Cardiac septum (tissue), 1 donor: Measurements from ENCODE around the gene CNTD1. TPM values are rescaled to one million over a fixed set of nuclear protein-coding genes. Genes with fewer than 3 reads are reported as not detected.
"Not testable (repeated sequence)": the region's sequence is repeated elsewhere in the genome, so short reads cannot be mapped to it uniquely, and the experiment has no call there.

Source experiments
- DNase-seq: peaks from one replicate; pipeline ENCODE4 v3.0.0-alpha.2; 2020; ENCODE audit warnings: low spot score
- intact Hi-C: fragments of 100-400 bp; cut with DNase I; formaldehyde crosslinking; loops from one replicate; pipeline ENCODE4 v1.14.0; 2022
- total RNA-seq: library from RNA; stranded (reverse); fragmentation: NEBNext Ultra II Directional; extraction: Animal tissue kit (Norgen Biotek cat#: 25700); gene quantifications from one replicate; pipeline ENCODE4 v1.2.1, GENCODE V29; 2021
- donor health status: DM: no; HTN: no; CAD: no.

CNTD1 gene
- total RNA-seq, 1 donor from 2014 or later: not detected

- no peak for DNase-seq
- intact Hi-C loops: no loop called here
Observed at GRCh38 chr17:42841975-42842685, 43.5 kb downstream of the CNTD1 start.

- no peak for DNase-seq
- intact Hi-C loops: loop anchor here (1.0 kb wide), 1 partner anchor 94 kb away; no protein-coding TSS in a partner anchor
Observed at GRCh38 chr17:42843358-42843934, 44.8 kb downstream of the CNTD1 start.

- intact Hi-C loops: no loop called here
- DNase-seq: no peak
Observed at GRCh38 chr17:42844271-42844670, 45.6 kb downstream of the CNTD1 start, which contains the start of gene AOC2. Gene AOC2, plus strand, starts transcription at chr17:42844580. Its CDS starts 47 bp downstream, at chr17:42844627.

GRCh38 chr17:42844761-42845555 is 46.3 kb downstream of the CNTD1 start:
- no peak for DNase-seq
- intact Hi-C loops: loop anchor here (5.0 kb wide), 1 partner anchor 82 kb away; no protein-coding TSS in a partner anchor

GRCh38 chr17:42845556-42845917 is 46.9 kb downstream of the CNTD1 start:
- intact Hi-C loops: loop anchor here (5.0 kb wide), 1 partner anchor 82 kb away; no protein-coding TSS in a partner anchor
- no peak for DNase-seq

GRCh38 chr17:42845918-42846593 is 47.4 kb downstream of the CNTD1 start:
- intact Hi-C loops: loop anchor here (5.0 kb wide), 1 partner anchor 81 kb away; no protein-coding TSS in a partner anchor
- no peak for DNase-seq

GRCh38 chr17:42846594-42847280 is 48.1 kb downstream of the CNTD1 start:
- intact Hi-C loops: loop anchor here (5.0 kb wide), 1 partner anchor 81 kb away; no protein-coding TSS in a partner anchor
- DNase-seq: no peak

GRCh38 chr17:42848093-42848492 is 49.4 kb downstream of the CNTD1 start:
- DNase-seq: no peak
- intact Hi-C loops: loop anchor here (5.0 kb wide), 1 partner anchor 79 kb away; no protein-coding TSS in a partner anchor

GRCh38 chr17:42849031-42849430 is 50.4 kb downstream of the CNTD1 start:
- no peak for DNase-seq
- intact Hi-C loops: loop anchor here (5.0 kb wide), 1 partner anchor 78 kb away; no protein-coding TSS in a partner anchor

- no peak for DNase-seq
- intact Hi-C loops: loop anchor here (5.0 kb wide), 1 partner anchor 78 kb away; no protein-coding TSS in a partner anchor
Observed at GRCh38 chr17:42849451-42850181, 51.0 kb downstream of the CNTD1 start.

- intact Hi-C loops: no loop called here
Observed at GRCh38 chr17:42850954-42851353, 52.3 kb downstream of the CNTD1 start, which contains the start of gene AOC3. Gene AOC3, plus strand, starts transcription at chr17:42851199. Its CDS starts 145 bp downstream, at chr17:42851344.

GRCh38 chr17:42851371-42852240 is 52.9 kb downstream of the CNTD1 start:
- DNase-seq, intact Hi-C loops: not testable (repeated sequence)

More at GRCh38 chr17:42850954-42851353, 52.3 kb downstream of the CNTD1 start, which contains the start of gene AOC3:
- DNase-seq: no peak

GRCh38 chr17:42852351-42852750 is 53.7 kb downstream of the CNTD1 start:
- DNase-seq: no peak
- intact Hi-C loops: no loop called here

- intact Hi-C loops: no loop called here
- no peak for DNase-seq
Observed at GRCh38 chr17:42853004-42853403, 54.3 kb downstream of the CNTD1 start.

GRCh38 chr17:42853597-42853967 is 54.9 kb downstream of the CNTD1 start:
- intact Hi-C loops: no loop called here
- DNase-seq: no peak

GRCh38 chr17:42853968-42854790 is 55.5 kb downstream of the CNTD1 start:
- intact Hi-C loops: no loop called here
- no peak for DNase-seq
